Retinal pigment epithelial cell (primary cell): ENCODE measurements around the gene ASTL.

Source experiments
- DNase-seq: peaks from one replicate; pipeline ENCODE4 v3.0.0-alpha.2; 2010; ENCODE audit warnings: low read depth
- H3K4me3 ChIP-seq: 2 replicates; pipeline ENCODE4 v1.5.1; 2011; ENCODE audit warnings: mild to moderate bottlenecking, low read length, control low read depth, moderate library complexity
- TF ChIP-seq, protein P1 (sequence below): conservative IDR thresholded peaks from 2 replicates; pipeline ENCODE4 v1.5.1; 2011; ENCODE audit warnings: low read depth, low read length, control low read depth, inconsistent platforms

Gene ASTL

DNA sequence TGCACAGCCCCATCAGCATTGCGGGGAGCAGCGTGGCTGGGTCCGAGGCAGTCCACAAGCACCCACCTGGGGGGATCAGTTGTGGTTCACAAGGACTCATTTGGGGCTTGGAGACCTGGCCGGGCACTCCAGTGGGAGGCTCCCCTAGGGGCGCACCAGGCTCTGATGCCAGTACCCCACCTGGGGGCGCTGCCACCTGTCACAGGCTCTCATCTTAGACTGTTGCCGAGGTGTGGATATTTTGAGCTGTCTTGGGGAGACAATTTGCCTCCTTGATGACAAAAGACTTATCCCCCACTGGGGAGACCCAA is 25.0 kb downstream of the ASTL start:
- DNase-seq: no peak

DNA sequence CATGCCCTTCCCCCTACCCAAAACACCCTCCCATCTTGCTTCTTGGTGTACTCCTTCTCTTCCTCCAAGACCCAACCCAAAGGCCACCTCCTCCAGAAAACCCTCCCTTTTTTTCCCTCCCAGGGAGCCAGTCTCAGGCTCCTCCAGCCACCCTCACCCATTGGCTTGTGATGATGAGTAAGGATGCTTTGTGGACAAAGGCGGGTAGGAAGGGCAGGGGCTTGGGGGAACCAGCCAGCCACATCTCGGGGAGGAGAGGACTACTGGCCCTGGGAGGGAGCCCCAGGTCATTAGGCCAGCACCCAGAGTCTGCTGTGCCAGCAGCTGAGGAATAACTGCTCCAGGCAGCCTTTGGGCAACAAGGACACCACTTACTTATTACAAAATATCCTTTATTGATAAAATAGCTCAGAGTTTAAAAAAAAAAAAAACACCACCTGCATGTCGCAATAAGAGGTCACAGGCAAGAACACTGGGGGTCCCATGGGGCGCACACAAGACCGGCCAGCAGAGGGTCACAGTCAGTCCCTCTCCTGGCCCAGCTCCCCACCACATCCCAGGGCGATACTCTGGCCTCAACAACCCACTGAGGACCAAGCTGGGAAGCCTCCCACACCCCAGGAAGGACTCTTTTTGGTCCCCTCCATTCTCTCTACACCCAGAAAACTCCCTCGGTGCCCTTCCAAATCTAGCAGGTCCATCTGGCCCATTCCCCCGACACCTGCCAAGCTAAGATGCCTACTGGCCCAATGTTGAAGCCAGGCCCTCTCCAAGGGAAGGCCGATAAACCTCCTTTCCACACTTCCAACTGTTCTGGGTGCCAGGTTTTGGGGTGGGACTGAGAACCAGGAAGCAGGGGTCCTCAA is 25.6 kb downstream of the ASTL start:
- no peak overlapping the region for H3K4me3 ChIP-seq
- TF ChIP-seq, protein P1, sequence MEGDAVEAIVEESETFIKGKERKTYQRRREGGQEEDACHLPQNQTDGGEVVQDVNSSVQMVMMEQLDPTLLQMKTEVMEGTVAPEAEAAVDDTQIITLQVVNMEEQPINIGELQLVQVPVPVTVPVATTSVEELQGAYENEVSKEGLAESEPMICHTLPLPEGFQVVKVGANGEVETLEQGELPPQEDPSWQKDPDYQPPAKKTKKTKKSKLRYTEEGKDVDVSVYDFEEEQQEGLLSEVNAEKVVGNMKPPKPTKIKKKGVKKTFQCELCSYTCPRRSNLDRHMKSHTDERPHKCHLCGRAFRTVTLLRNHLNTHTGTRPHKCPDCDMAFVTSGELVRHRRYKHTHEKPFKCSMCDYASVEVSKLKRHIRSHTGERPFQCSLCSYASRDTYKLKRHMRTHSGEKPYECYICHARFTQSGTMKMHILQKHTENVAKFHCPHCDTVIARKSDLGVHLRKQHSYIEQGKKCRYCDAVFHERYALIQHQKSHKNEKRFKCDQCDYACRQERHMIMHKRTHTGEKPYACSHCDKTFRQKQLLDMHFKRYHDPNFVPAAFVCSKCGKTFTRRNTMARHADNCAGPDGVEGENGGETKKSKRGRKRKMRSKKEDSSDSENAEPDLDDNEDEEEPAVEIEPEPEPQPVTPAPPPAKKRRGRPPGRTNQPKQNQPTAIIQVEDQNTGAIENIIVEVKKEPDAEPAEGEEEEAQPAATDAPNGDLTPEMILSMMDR: no peak
- no peak for DNase-seq

More for the DNA sequence above, 25.0 kb downstream of the ASTL start:
- H3K4me3 ChIP-seq: no peak overlapping the region
- TF ChIP-seq, protein P1: peak; percentile 9

DNA sequence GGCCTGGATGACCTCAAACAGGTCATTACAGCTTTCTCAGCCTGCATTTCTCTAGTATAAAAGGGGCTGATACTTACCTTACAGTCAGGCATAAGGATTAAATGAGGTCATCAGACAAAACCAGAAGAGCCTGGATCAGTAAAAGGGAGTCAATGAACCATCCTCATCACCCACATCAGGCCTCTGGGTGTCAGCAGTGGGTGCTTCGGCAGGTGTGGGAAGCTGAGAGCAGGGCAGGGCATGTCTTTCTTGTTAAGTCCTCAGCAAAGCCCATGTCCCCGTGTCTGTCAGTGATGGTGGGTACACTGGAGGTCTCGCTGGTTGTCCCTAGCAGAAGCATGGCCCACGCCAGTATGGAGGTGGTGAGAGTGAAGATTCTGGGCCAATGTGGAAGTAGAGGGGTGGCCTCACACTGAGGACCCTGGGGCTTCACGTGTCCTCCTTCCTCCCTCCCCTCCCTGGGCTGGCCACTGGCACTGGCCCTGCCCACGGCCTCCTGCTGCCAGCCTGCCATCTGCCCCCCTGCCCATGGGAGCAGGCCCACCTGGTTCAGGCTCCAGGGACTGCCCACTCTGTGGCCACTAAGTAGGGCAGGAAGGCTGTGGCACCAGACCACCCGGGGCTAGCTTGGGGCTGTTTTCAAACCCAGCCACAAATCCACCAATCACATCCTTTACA is 26.3 kb downstream of the ASTL start:
- DNase-seq: no peak
- TF ChIP-seq, protein P1: no peak
- no peak overlapping the region for H3K4me3 ChIP-seq

DNA sequence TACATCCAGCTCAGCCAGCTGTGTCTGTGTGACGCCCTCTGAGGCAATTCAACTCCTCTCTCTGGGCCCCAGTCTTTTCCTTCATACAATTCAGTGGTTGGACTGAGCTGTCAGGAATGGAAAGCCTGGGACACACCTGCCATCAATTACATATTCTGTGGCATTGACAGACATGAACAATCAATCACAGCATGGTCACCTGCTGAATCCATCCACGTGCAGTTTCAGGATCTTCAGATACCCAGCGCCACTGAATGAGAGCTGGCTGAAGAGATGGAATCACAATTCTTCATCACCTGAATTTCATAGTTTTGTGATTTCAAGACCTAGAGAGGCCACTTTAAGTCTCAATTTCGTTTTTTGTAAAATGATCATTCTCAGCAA is 27.1 kb downstream of the ASTL start:
- DNase-seq: no peak
- H3K4me3 ChIP-seq: no peak overlapping the region
- TF ChIP-seq, protein P1: no peak

DNA sequence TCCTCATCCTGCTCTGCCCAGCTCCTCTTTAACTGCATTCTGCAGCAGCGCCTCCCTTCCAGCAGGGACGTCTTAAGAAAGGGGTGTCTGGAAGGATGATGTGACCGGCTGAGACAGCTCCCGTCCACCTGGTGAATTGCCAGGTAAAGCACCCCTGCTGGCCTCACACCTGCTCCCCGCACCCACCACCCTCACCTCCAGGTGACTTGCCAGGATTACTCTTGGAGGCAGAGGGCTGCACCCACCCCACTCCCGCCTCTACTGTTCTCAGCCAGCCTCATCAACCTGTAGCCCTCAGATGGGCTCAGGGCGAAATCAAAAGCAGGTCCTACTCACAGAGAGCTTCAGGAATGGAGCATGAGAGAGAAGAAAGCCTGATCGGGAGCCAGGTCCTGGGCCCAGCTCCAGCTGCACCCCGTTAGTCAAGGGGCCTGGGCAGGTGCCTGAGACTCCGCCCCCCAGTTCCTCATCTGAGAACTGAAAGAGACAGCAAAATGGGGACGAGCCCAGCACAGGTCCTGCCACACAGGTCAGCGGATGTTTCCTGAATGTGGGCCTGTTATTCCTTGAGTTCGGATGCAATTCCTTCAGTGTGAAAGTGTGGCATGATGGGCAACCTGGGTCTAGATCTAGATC is 27.6 kb downstream of the ASTL start:
- no peak for DNase-seq
- TF ChIP-seq, protein P1: no peak
- H3K4me3 ChIP-seq: no peak overlapping the region

DNA sequence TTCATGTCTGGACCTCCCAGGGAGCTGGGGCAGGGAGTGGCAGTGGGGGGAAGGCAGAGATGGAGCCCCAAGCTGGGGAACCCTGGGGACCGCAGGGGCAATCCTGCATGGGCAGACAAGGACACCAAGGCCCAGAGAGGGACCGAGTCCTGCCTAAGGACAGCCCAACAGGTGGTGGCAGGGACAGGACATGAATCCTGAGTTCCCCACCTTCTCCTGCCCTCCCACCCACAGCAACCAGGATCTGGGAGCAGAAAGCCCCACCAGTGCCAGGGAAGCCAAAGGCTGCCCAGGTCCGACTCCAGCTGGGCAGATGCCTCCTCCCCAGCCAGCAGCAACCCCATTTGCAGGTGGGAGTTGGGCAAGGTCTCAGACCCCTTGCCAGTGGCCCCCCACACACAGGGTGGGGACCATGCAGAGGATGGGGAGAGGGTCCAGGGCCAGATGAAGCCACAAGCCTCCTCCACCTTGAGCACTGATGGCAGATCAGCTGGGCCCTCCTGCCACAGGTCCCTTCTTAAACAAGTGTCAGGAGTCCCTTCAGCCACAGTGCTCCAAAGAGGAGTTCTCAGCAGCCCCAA is 28.3 kb downstream of the ASTL start:
- TF ChIP-seq, protein P1: no peak
- DNase-seq: no peak
- no peak overlapping the region for H3K4me3 ChIP-seq
